Measurements from ENCODE around the gene DQX1. TPM values are rescaled to one million over a fixed set of nuclear protein-coding genes. Genes with fewer than 3 reads are reported as not detected.
"Not testable (repeated sequence)": the region's sequence is repeated elsewhere in the genome, so short reads cannot be mapped to it uniquely, and the experiment has no call there.

Gene DQX1
- total and polyA plus RNA-seq, 12 donors: 0.17 to 0.32 (median 0.24) TPM; not detected in 8

- intact Hi-C loops (cut with DNase I): no loop called here
- TF ChIP-seq CTCF (IDR thresholded peaks at IDR 0.05) (no peak), POLR2A (IDR thresholded peaks at IDR 0.05) (no peak)
- H3K27me3 ChIP-seq: no peaks in the 10 kb centered on the region
- no peaks in the 10 kb centered on the region for H3K9me3 ChIP-seq (replicated peaks in 1 of 3)
- H3K4me3 ChIP-seq: no peak overlapping the region
- no peaks in the 10 kb centered on the region for H3K36me3 ChIP-seq (replicated peaks in 1 of 2)
- no peak overlapping the region for H3K27ac ChIP-seq
- H3K4me1 ChIP-seq (replicated peaks in 1 of 2): no peaks in the 10 kb centered on the region
- no peak for DNase-seq
Observed at GRCh38 chr2:74566754-74567085, 40.7 kb upstream of the DQX1 start.

GRCh38 chr2:74566076-74566753 is 40.2 kb upstream of the DQX1 start:
- no peak for DNase-seq
- 68 to 79% (median 70%) methylated on average over 7 of the region's 7 CpGs for WGBS, 4 donors
- no peaks in the 10 kb centered on the region for H3K36me3 ChIP-seq (replicated peaks in 1 of 2)
- intact Hi-C loops (cut with DNase I): no loop called here
- no peaks in the 10 kb centered on the region for H3K27me3 ChIP-seq
- TF ChIP-seq POLR2A (IDR thresholded peaks at IDR 0.05): no peak
- no peak for TF ChIP-seq CTCF (IDR thresholded peaks at IDR 0.05)
- H3K4me3 ChIP-seq: no peak overlapping the region
- H3K9me3 ChIP-seq (replicated peaks in 1 of 3): no peaks in the 10 kb centered on the region
- no peaks in the 10 kb centered on the region for H3K4me1 ChIP-seq (replicated peaks in 1 of 2)
- no peak overlapping the region for H3K27ac ChIP-seq

- H3K27ac ChIP-seq: no peak overlapping the region
- no peaks in the 10 kb centered on the region for H3K4me1 ChIP-seq (replicated peaks in 1 of 2)
- intact Hi-C loops (cut with DNase I): no loop called here
- H3K4me3 ChIP-seq: no peak overlapping the region
- DNase-seq: no peak
- 55 to 79% (median 74%) methylated on average over 5 of the region's 5 CpGs for WGBS, 4 donors
- no peaks in the 10 kb centered on the region for H3K27me3 ChIP-seq
- TF ChIP-seq CTCF (IDR thresholded peaks at IDR 0.05) (no peak), POLR2A (IDR thresholded peaks at IDR 0.05) (no peak)
- no peaks in the 10 kb centered on the region for H3K9me3 ChIP-seq (replicated peaks in 1 of 3)
- H3K36me3 ChIP-seq (replicated peaks in 1 of 2): no peaks in the 10 kb centered on the region
Observed at GRCh38 chr2:74564222-74564621, 38.2 kb upstream of the DQX1 start.

- TF ChIP-seq POLR2A (IDR thresholded peaks at IDR 0.05) (no peak), CTCF (IDR thresholded peaks at IDR 0.05) (no peak)
- DNase-seq: no peak
- Histone ChIP-seq H3K27me3 (no peaks in the 10 kb centered on the region), H3K27ac (no peak overlapping the region), H3K4me1 (replicated peaks in 1 of 2) (no peaks in the 10 kb centered on the region), H3K36me3 (replicated peaks in 1 of 2) (no peaks in the 10 kb centered on the region), H3K9me3 (replicated peaks in 1 of 3) (no peaks in the 10 kb centered on the region), H3K4me3 (no peak overlapping the region)
- WGBS, 4 donors: 76 to 81% (median 77%) methylated on average over 6 to 7 of the region's 7 CpGs
- intact Hi-C loops (cut with DNase I): no loop called here
Observed at GRCh38 chr2:74562126-74562775, 36.2 kb upstream of the DQX1 start.

GRCh38 chr2:74561022-74561421 is 35.0 kb upstream of the DQX1 start:
- H3K27me3 ChIP-seq; DNase-seq; H3K9me3 ChIP-seq (replicated peaks in 1 of 3); H3K27ac ChIP-seq; H3K4me3 ChIP-seq; H3K4me1 ChIP-seq (replicated peaks in 1 of 2); H3K36me3 ChIP-seq (replicated peaks in 1 of 2); intact Hi-C loops (cut with DNase I): not testable (repeated sequence)
- 88 to 100% (median 92%) methylated on average over 1 of the region's 1 CpG for WGBS, 4 donors
